ENCODE data around the gene ATP6V0D1. TPM values are rescaled to one million over a fixed set of nuclear protein-coding genes. Genes with fewer than 3 reads are reported as not detected.

ATP6V0D1 gene
- total RNA-seq, 6 experiments from 2014 or later: 102 to 130 (median 118) TPM

- Mint-ChIP-seq H3K27ac (no peak overlapping the region), H3K27me3 (ENCODE audit: insufficient read depth) (peaks cover 23% of the 10 kb centered on the region), H3K36me3 (ENCODE audit: low read depth) (peaks cover 4% of the 10 kb centered on the region; the same call in 1 of the 2 replicates), H3K4me1 (ENCODE audit: low read depth) (no peaks in the 10 kb centered on the region), H3K9me3 (no peaks in the 10 kb centered on the region), H3K4me3 (peak overlapping the region; percentile 59)
- no peak for DNase-seq
- no peak for TF ChIP-seq CTCF (IDR thresholded peaks at IDR 0.05)
Observed at GRCh38 chr16:67431775-67432505, 49.0 kb downstream of the ATP6V0D1 start.

DNA sequence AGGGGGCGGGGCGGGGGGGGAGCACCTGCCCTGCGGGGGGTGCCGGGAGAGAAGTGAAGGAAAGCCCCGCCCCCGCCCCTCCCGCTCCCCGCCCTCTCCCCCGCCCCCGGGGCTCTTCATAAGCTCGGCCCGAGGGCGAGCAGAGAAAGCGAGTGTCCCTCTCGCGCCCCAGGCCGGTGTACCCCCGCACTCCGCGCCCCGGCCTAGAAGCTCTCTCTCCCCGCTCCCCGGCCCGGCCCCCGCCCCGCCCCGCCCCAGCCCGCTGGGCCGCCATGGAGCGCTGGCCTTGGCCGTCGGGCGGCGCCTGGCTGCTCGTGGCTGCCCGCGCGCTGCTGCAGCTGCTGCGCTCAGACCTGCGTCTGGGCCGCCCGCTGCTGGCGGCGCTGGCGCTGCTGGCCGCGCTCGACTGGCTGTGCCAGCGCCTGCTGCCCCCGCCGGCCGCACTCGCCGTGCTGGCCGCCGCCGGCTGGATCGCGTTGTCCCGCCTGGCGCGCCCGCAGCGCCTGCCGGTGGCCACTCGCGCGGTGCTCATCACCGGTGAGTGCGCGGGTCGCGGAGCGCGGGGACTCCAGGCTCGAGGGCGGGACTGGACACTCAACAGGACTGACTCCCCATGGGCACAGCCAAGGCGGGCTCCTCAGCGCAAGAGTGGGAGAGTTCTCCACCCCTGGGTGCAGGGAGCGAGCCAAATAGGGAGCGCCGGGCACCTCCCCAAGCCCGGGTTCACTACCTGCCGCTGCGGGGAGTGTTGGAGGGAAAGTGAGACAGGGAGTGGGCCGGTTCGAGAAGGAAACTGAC is 49.8 kb downstream of the ATP6V0D1 start, which contains the start of gene HSD11B2:
Gene HSD11B2 (plus strand): TSS at position 145 of the 798 bp plus-strand sequence. CDS start 128 bp downstream, at position 273.
- H3K4me1 Mint-ChIP-seq (ENCODE audit: low read depth): no peaks in the 10 kb centered on the region
- peak; percentile 41 for DNase-seq
- no peaks in the 10 kb centered on the region for H3K9me3 Mint-ChIP-seq
- peaks cover 23% of the 10 kb centered on the region for H3K27me3 Mint-ChIP-seq (ENCODE audit: insufficient read depth)
- H3K36me3 Mint-ChIP-seq (ENCODE audit: low read depth): no peaks in the 10 kb centered on the region
- no peak within 1 kb of the TSS for H3K27ac Mint-ChIP-seq
- peak within 1 kb of the TSS; percentile 65 for H3K4me3 Mint-ChIP-seq
- TF ChIP-seq CTCF (IDR thresholded peaks at IDR 0.05): no peak

- Mint-ChIP-seq H3K27ac (no peak overlapping the region), H3K36me3 (ENCODE audit: low read depth) (no peaks in the 10 kb centered on the region), H3K9me3 (no peaks in the 10 kb centered on the region), H3K27me3 (ENCODE audit: insufficient read depth) (peaks cover 26% of the 10 kb centered on the region), H3K4me3 (peak overlapping the region; percentile 65), H3K4me1 (ENCODE audit: low read depth) (no peaks in the 10 kb centered on the region)
- no peak for DNase-seq
- no peak for TF ChIP-seq CTCF (IDR thresholded peaks at IDR 0.05)
Observed at GRCh38 chr16:67430504-67430976, 50.4 kb downstream of the ATP6V0D1 start.

DNA sequence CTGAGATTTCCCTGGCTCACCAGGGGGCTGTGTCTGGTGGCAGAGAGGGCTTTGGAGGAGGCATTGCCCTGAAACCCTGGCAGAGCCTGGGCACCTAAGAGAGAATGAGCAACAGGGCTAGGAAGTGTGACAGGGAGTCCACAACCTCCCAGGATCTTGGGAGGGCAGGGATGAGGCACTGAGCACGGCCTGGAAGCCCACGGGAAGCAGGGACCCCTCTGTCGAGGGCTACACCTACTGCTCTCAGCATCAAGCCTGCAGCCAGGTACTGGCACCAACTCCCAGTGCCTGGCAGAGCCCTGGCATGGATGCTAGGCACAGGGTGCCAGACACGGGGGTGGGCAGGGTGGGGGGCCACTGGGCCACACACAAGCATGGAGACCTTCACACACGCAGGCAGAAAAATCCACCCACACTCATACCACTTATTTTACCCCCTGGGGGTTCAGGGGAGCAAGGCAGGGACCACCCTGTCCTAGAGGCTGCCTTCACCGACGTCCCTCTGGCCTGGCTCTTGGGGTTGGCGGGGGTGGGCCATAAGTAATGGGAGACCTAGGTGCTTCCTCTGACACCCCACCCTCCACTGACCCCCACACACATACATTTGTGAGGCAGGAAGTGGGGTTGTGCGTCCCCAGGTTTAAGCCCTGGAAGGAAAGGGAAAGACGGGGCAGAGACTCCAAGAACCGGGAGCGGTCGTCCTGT is 51.0 kb downstream of the ATP6V0D1 start:
- peaks cover 32% of the 10 kb centered on the region for H3K27me3 Mint-ChIP-seq (ENCODE audit: insufficient read depth)
- peak overlapping the region; percentile 65 for H3K4me3 Mint-ChIP-seq
- no peaks in the 10 kb centered on the region for H3K36me3 Mint-ChIP-seq (ENCODE audit: low read depth)
- no peak for TF ChIP-seq CTCF (IDR thresholded peaks at IDR 0.05)
- no peak for DNase-seq
- no peaks in the 10 kb centered on the region for H3K9me3 Mint-ChIP-seq
- H3K4me1 Mint-ChIP-seq (ENCODE audit: low read depth): no peaks in the 10 kb centered on the region; the same call in 1 of the 2 replicates
- no peak overlapping the region for H3K27ac Mint-ChIP-seq

DNA sequence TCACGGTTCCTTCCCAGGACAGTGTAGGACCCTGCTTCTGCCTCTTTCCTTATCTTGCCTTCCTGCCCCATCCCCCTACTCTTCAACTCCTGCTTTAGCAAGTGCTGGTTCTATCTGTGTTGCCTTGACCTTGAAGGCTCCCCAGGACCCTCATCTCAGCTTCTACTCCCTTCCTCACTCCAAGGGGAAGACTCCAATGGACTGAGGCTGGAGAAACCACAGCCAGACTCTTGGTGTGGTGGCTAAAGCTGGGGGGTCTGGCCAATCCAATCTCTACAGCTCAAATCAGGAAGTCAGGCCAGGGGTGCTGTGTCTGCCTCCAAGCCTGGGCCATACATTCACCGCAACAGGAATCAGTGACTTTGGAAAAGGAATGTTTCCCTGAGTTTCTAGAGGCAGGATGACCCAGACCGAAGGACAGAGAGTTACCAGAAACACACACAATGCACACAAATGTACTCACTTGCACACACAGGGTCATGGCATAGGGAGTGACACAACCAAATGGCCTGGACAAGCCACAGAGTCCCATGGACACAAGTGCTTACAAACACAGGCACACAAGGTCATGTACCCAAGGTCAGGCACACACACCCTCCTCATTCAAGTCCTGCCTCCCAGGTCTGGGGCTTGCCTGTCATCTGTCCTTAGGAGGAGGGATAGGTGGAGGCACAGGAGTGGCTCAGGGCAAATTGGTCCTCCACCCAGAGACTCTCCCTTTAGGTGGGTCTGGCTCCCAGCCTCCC is 51.7 kb downstream of the ATP6V0D1 start:
- no peaks in the 10 kb centered on the region; the same call in 1 of the 2 replicates for H3K4me1 Mint-ChIP-seq (ENCODE audit: low read depth)
- DNase-seq: no peak
- TF ChIP-seq CTCF (IDR thresholded peaks at IDR 0.05): no peak
- H3K36me3 Mint-ChIP-seq (ENCODE audit: low read depth): no peaks in the 10 kb centered on the region
- H3K4me3 Mint-ChIP-seq: no peak overlapping the region
- peaks cover 33% of the 10 kb centered on the region for H3K27me3 Mint-ChIP-seq (ENCODE audit: insufficient read depth)
- H3K27ac Mint-ChIP-seq: no peak overlapping the region
- H3K9me3 Mint-ChIP-seq: no peaks in the 10 kb centered on the region
